ENCODE data around the gene ZNF136. TPM values are rescaled to one million over a fixed set of nuclear protein-coding genes. Genes with fewer than 3 reads are reported as not detected.

The ZNF136 gene
- total and polyA plus RNA-seq, 2 of the 13 experiments (the other 11 are each of a cell fraction or from before 2014, with no cell fraction given) = 2.5 to 10.2 TPM

DNA sequence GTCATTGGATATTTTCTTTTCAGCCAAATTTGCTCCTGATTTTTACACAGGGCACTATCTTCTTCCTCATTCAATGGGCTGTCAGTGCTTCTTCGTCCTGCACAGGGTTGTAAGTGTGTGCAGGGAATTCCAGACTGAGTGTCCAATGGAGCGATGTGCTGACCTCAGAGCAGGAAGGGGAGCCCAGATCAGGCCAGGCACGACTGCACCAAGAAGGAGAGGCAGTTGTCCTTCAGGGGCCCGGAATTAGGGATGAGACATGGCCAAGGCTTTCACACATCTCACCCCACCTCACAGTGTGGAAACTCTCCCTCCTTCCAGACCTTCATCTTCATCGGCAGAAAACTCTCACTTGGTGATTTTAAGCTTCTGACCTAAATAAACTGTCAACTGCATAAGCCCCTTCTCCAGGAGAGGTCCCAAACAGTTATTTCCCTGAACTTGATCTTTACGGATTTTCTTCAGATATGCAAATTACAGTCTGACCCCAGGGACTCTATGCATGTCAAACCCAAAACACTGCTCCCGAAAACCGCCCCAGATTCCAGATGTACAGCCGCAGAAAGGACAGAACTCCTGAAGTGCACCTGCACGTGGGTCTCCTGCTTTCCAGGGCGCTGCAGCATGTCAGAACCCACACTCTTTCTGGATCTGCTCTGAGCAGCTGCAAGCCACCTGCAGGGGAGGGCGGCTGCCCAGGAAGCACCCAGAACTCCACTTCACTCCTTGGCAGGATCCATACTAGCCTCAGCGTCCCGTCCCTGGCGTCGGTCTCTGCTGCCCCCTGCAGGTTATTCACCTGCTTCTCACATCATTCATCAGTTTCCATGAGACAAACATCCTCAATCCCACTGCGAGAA, 22.1 kb upstream of the ZNF136 start (continued):
- TF ChIP-seq KMT2B (CRISPR knock-in tag; IDR thresholded peaks at IDR 0.05) = peak; percentile 52; the same call in 1 of the 2 replicates
- TF ChIP-seq ARHGAP35 (CRISPR knock-in tag; IDR thresholded peaks at IDR 0.05; ENCODE audit: borderline replicate concordance) = no peak
- peak; percentile 24 for TF ChIP-seq AGO2 (optimal IDR thresholded peaks at IDR 0.05; ENCODE audit: low read depth, low read length)
- TF ChIP-seq YEATS2 (CRISPR knock-in tag; IDR thresholded peaks at IDR 0.05; ENCODE audit: borderline replicate concordance) = peak; percentile 23; the same call in 1 of the 2 replicates
- TF ChIP-seq KDM1A (CRISPR knock-in tag; IDR thresholded peaks at IDR 0.05) = 0 out of 2 replicates have a peak, but pooled peaks have one; percentile 3
- TF ChIP-seq SALL1 (CRISPR knock-in tag; IDR thresholded peaks at IDR 0.05) = peak; percentile 49; the same call in 1 of the 2 replicates
- 0 out of 2 replicates have a peak, but pooled peaks have one; percentile 15 for TF ChIP-seq SOX5 (CRISPR knock-in tag; IDR thresholded peaks at IDR 0.05; ENCODE audit: borderline replicate concordance)
- no peak for TF ChIP-seq TAF15 (IDR thresholded peaks at IDR 0.05; ENCODE audit: low read depth, low read length, poor library complexity, severe bottlenecking)
- TF ChIP-seq, protein P1, sequence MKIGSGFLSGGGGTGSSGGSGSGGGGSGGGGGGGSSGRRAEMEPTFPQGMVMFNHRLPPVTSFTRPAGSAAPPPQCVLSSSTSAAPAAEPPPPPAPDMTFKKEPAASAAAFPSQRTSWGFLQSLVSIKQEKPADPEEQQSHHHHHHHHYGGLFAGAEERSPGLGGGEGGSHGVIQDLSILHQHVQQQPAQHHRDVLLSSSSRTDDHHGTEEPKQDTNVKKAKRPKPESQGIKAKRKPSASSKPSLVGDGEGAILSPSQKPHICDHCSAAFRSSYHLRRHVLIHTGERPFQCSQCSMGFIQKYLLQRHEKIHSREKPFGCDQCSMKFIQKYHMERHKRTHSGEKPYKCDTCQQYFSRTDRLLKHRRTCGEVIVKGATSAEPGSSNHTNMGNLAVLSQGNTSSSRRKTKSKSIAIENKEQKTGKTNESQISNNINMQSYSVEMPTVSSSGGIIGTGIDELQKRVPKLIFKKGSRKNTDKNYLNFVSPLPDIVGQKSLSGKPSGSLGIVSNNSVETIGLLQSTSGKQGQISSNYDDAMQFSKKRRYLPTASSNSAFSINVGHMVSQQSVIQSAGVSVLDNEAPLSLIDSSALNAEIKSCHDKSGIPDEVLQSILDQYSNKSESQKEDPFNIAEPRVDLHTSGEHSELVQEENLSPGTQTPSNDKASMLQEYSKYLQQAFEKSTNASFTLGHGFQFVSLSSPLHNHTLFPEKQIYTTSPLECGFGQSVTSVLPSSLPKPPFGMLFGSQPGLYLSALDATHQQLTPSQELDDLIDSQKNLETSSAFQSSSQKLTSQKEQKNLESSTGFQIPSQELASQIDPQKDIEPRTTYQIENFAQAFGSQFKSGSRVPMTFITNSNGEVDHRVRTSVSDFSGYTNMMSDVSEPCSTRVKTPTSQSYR (CRISPR knock-in tag; IDR thresholded peaks at IDR 0.05; ENCODE audit: borderline replicate concordance) = 0 out of 2 replicates have a peak, but pooled peaks have one; percentile 11
- TF ChIP-seq ZNF687 (CRISPR knock-in tag; IDR thresholded peaks at IDR 0.05) = peak; percentile 49
- no peak for TF ChIP-seq ATF4 (CRISPR knock-in tag; IDR thresholded peaks at IDR 0.05)
- no peak for TF ChIP-seq TRIM24 (CRISPR knock-in tag; IDR thresholded peaks at IDR 0.05)
- TF ChIP-seq, protein P2, sequence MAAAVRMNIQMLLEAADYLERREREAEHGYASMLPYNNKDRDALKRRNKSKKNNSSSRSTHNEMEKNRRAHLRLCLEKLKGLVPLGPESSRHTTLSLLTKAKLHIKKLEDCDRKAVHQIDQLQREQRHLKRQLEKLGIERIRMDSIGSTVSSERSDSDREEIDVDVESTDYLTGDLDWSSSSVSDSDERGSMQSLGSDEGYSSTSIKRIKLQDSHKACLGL (CRISPR knock-in tag; IDR thresholded peaks at IDR 0.05) = 0 out of 2 replicates have a peak, but pooled peaks have one; percentile 35
- peak; percentile 5; the same call in 1 of the 2 replicates for TF ChIP-seq SIN3A (IDR thresholded peaks at IDR 0.05; ENCODE audit: borderline replicate concordance, low read depth, low read length)
- peak; percentile 75 for TF ChIP-seq SAP130 (CRISPR knock-in tag; IDR thresholded peaks at IDR 0.05; ENCODE audit: low read depth)
- TF ChIP-seq CTCF (CRISPR knock-in tag; IDR thresholded peaks at IDR 0.05) = peak; percentile 98
- 0 out of 2 replicates have a peak, but pooled peaks have one; percentile 51 for TF ChIP-seq MTA1 (CRISPR knock-in tag; IDR thresholded peaks at IDR 0.05; ENCODE audit: borderline replicate concordance)

Data from HepG2 (cell line).